Keratinocyte (primary cell): Measurements from ENCODE around the gene DUSP22.
A peak's percentile ranks its signal among the peaks of the same experiment; 100 is the strongest.

ENCODE experiments used
- CTCF ChIP-seq, 3 experiments: IDR thresholded peaks in 1 of 3; conservative IDR thresholded peaks in 1 of 3; optimal IDR thresholded peaks in 1 of 3; 2 replicates in 2 of 3; 3 replicates in 1 of 3; pipeline versions ENCODE3 to v1.5.1; 2011; ENCODE audit warnings: low read length in 3 of 3, mild to moderate bottlenecking in 3 of 3, moderate library complexity in 2 of 3, control low read depth in 1 of 3, inconsistent platforms in 1 of 3; ENCODE audit not compliant: insufficient read depth in 2 of 3; ENCODE audit errors: extremely low read depth in 1 of 3
- EZH2 ChIP-seq: IDR thresholded peaks from one replicate; pipeline ENCODE4 v1.6.1; 2012; ENCODE audit warnings: inconsistent platforms, mild to moderate bottlenecking, low read length, moderate library complexity

GRCh38 chr6:292506-293192 is 362 bp downstream of the DUSP22 start:
- peak in 1 of 3 experiments; percentile 15 for TF ChIP-seq CTCF (optimal IDR thresholded peaks at IDR 0.05 in 1 of 3, IDR thresholded peaks at IDR 0.05 in 1 of 3, conservative IDR thresholded peaks at IDR 0.05 in 1 of 3; ENCODE audit: extremely low read depth in 1 of 3, insufficient read depth in 2 of 3, low read length in 3 of 3)
- TF ChIP-seq EZH2: no peak
